Measurements from ENCODE around the gene ST6GALNAC3. TPM values are rescaled to one million over a fixed set of nuclear protein-coding genes. Genes with fewer than 3 reads are reported as not detected.
"Not testable (repeated sequence)": the region's sequence is repeated elsewhere in the genome, so short reads cannot be mapped to it uniquely, and the experiment has no call there.

ST6GALNAC3 gene
- total RNA-seq, 2 donors from 2014 or later: 0.24 to 0.30 TPM

DNA sequence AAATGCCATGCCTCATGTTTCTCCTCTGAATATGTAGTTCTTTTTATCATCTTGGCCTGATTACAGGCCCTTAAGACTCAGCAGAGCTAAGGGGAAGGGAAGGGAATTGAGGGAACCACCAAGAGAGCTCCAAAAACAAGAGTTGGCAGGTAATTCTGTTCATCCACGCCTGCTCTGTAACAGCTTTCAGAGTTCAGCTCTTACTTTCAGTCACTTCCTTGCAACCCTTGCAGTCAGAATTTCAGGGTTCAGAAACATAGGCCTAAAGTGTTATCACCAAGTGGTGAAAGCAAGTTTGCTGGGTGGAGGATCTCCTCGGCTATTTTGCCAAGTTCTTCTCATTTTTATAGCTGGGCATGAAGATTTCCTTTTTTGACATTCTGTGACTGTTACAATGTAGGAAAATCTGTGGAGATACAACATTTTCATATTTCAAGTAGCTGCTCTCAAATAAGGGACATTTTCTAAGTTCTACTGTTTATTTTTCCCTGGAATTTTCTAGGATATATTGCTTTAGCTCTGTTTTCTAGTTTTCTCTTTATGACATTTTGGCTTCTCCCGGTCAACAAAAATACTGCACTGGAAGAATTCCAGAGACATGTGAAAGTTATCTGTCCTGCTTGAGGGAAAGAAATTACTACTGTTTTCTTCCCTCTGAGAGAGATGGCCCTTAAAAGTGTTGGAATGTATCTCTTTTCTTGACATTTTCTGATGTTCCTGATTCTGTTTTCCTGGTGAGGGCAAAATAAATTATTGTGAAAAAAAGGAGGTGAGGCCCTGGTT, 540.9 kb downstream of the ST6GALNAC3 start:
- H3K36me3 Mint-ChIP-seq (ENCODE audit: low read depth): no peaks in the 10 kb centered on the region
- H3K4me1 Mint-ChIP-seq: no peaks in the 10 kb centered on the region
- no peaks in the 10 kb centered on the region for H3K9me3 Mint-ChIP-seq
- no peak overlapping the region for H3K27ac Mint-ChIP-seq
- H3K27me3 Mint-ChIP-seq: peaks cover 7% of the 10 kb centered on the region
- H3K4me3 Mint-ChIP-seq: no peak overlapping the region
- no peak for ATAC-seq (replicated peaks)

DNA sequence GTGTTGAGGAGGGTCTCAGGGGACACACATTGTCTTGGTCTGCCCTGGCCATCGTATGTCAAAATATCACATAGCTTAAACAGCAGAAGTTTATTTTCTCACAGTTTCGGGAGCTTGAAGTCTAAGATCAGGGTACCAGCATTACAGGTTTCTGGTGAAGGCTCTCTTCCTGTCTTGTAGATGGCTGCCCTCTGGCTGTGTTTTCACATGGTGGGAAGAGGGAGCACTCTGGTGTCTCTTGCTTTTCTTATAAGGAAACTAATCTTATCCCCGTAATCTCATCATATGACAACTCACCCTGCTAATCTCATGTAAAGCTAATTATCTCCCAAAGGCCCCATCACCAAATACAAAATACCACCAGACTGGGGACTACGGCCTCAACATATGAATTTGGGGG, 545.8 kb downstream of the ST6GALNAC3 start:
- peaks cover 7% of the 10 kb centered on the region for H3K27me3 Mint-ChIP-seq
- no peaks in the 10 kb centered on the region for H3K9me3 Mint-ChIP-seq
- H3K27ac Mint-ChIP-seq: no peak overlapping the region
- H3K4me3 Mint-ChIP-seq: no peak overlapping the region
- no peak for ATAC-seq (replicated peaks)
- H3K36me3 Mint-ChIP-seq (ENCODE audit: low read depth): no peaks in the 10 kb centered on the region
- no peaks in the 10 kb centered on the region for H3K4me1 Mint-ChIP-seq

DNA sequence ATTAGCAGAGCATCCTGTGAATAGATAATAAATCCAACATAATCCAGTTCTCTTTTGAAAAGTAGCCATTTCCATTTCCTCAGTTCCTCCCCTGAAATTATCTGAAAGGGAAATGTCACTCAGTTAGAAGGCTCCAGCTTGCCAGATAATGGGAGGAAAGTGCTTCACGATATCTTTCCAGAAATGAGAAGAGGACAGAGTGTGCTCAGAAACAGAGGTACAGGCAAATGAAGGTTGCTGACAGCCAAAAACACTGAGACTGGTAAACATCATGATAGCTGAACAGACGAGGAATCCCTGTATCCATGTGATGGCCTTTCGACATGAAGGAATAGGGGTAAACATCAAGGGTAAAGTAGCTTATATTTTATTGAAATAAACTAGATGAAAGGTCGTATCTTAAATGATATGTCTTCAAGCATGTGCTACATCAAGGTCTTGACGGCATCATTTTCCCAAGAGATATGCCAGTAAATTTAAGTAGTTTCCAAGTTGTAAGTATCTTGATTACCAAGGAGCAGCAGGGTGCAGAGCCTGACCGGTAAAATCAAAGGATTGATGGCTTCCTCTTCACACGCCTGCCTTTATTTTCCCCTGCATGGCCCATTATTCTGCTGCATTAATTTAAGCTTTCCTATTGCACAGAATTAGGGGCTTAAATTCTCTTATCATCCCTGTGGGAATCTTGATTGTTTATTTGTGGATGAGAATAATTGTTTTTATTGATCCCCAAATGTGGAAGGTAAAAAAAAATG, 548.4 kb downstream of the ST6GALNAC3 start:
- H3K27ac Mint-ChIP-seq: no peak overlapping the region
- no peak overlapping the region for H3K4me3 Mint-ChIP-seq
- H3K36me3 Mint-ChIP-seq (ENCODE audit: low read depth): no peaks in the 10 kb centered on the region
- no peaks in the 10 kb centered on the region for H3K4me1 Mint-ChIP-seq
- peaks cover 4% of the 10 kb centered on the region for H3K27me3 Mint-ChIP-seq
- ATAC-seq (replicated peaks): no peak
- peaks cover 4% of the 10 kb centered on the region for H3K9me3 Mint-ChIP-seq

DNA sequence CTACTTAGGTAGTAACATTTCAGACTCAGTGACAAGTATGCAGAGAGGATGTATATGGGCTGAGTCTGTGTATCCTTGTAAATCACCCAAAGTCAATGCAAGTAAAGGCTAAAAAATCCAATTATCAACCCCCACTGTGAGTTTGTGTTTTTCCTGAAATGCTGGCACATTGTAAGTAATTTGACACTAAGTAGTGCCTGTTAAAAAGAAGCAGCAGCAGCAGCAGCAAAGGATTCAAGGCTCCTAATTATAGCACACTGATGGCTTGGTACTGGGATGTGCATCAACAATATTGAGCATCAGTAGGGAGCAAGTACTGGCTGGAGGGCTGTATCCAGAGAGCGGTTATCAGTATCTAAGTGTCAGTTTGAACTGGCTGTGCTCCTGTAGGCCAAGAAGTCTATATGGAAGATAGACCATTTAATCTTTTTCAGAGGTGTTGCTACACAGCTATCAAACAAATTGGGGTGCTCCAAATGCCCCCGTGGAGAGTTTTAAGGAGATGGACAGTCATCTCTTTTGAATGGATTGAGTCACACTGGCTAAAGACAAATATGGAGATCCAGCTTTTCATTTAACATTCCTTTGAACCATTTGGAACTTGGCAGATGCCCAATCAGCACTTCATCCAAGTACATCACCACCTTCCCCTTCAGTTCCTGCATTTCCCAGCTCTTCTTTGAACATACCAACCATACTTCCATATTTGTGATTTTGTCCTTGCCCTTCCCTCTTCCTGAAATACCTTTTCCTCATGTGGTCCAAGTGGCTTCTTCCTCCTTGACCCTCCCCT, 551.5 kb downstream of the ST6GALNAC3 start:
- no peaks in the 10 kb centered on the region for H3K27me3 Mint-ChIP-seq

DNA sequence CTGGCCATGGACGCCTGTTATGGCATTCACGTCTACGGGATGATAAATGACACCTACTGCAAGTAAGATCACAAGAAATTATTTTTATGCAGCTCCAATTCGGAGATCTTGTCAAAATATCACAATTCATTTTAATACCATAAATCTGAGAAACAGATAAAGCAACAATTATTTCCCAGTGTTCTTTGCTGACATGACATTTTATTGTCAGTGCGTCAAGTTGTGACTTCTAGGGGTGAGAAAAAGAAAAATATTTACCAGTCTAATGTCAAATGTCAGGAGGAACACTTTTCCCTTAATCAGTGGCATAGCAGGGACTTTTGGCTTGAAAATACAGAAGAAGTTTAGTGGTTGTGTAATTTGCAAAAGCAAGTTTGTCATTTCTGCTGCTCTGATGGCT, 553.0 kb downstream of the ST6GALNAC3 start:
- Mint-ChIP-seq H3K4me1 (no peaks in the 10 kb centered on the region), H3K27me3 (no peaks in the 10 kb centered on the region), H3K36me3 (ENCODE audit: low read depth) (no peaks in the 10 kb centered on the region), H3K27ac (no peak overlapping the region), H3K4me3 (no peak overlapping the region), H3K9me3 (peaks cover 8% of the 10 kb centered on the region)
- no peak for ATAC-seq (replicated peaks)

More for the DNA sequence above, 551.5 kb downstream of the ST6GALNAC3 start:
- Mint-ChIP-seq H3K27ac (no peak overlapping the region), H3K36me3 (ENCODE audit: low read depth) (no peaks in the 10 kb centered on the region), H3K4me1 (no peaks in the 10 kb centered on the region), H3K4me3 (no peak overlapping the region), H3K9me3 (peaks cover 8% of the 10 kb centered on the region)
- ATAC-seq (replicated peaks): no peak

DNA sequence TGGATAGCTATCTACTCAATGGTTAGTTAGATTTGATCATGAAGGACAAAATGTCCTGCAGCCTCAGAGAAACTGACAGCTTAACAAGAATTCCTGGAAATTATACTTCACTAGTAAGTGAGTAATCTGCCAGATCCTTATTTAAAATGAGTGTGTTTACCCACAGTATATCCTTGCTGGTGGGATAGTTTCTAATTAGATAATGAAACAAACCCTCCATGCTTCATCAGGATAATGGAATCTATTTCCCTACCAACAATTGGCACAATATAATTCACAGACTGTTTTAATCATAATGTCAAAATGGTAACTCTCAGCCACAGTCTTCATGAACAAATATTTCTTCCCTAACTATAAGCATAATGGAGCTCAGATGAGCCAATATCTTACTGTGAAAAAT, 553.4 kb downstream of the ST6GALNAC3 start:
- Mint-ChIP-seq H3K36me3 (ENCODE audit: low read depth) (no peaks in the 10 kb centered on the region), H3K4me1 (no peaks in the 10 kb centered on the region), H3K27me3 (no peaks in the 10 kb centered on the region)

DNA sequence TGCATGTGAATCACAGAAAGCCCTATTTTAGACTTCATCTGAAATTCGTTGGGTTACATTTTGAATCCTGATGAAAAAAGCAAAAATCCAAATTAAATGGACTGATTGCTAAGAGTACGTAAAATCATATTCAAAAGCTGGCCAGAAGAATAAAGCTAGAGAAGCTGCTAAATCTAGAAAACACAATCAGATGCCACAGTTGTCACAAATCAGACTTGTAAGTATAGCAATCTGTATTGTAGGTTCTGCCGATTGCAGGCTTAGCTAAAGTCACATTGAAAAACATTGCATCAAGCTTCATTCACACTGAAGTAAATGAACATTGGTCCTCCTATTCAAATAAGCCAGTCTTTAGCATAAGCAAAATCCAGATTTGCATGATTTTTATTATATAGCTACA, 557.6 kb downstream of the ST6GALNAC3 start:
- no peaks in the 10 kb centered on the region for H3K4me1 Mint-ChIP-seq
- H3K27me3 Mint-ChIP-seq: no peaks in the 10 kb centered on the region
- H3K36me3 Mint-ChIP-seq (ENCODE audit: low read depth): no peaks in the 10 kb centered on the region
- ATAC-seq (replicated peaks): no peak
- no peak overlapping the region for H3K4me3 Mint-ChIP-seq
- H3K9me3 Mint-ChIP-seq: peaks cover 8% of the 10 kb centered on the region
- H3K27ac Mint-ChIP-seq: no peak overlapping the region

More for the DNA sequence above, 553.4 kb downstream of the ST6GALNAC3 start:
- no peak overlapping the region for H3K4me3 Mint-ChIP-seq
- H3K27ac Mint-ChIP-seq: no peak overlapping the region
- ATAC-seq (replicated peaks): no peak
- H3K9me3 Mint-ChIP-seq: peaks cover 8% of the 10 kb centered on the region

DNA sequence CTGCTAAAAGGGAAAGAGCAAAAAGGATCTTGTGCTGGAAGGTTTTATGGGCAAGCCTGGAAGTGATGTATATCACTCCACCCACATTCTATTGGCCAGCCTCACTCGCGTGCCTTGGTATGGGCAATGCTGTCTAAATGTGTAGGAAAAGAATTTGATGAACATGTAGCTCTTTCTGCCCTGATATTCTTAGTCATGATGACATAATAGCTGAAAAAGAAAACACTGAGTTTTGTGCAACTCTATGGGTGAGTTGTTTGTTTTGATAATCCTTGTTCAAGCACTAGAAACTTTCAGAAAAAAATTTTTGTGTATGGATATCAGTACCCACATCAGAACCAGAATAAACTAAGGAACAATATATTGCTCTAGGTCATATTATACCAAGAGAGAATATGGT, 561.2 kb downstream of the ST6GALNAC3 start:
- no peak overlapping the region for H3K27ac Mint-ChIP-seq
- H3K4me3 Mint-ChIP-seq: no peak overlapping the region
- no peaks in the 10 kb centered on the region for H3K9me3 Mint-ChIP-seq
- H3K4me1 Mint-ChIP-seq: no peaks in the 10 kb centered on the region
- no peaks in the 10 kb centered on the region for H3K36me3 Mint-ChIP-seq (ENCODE audit: low read depth)
- no peak for ATAC-seq (replicated peaks)
- H3K27me3 Mint-ChIP-seq: peaks cover 4% of the 10 kb centered on the region

DNA sequence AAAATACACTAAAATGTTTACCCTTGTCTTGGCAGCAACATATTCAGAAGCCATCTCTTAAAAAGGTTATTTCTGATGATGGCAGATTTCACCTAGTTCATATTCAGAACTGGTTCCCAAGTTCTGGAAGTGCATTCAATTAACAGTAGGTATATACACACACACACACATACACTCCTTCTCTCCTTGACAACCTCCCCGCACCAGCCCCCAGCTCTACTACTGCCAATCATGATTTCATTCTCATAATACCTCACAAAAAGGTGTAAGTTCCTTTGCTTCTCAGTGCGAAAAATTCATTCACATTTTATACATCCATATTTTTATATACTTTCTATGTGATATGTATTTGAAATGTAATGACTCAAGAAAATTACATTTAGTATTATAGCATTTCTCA, 564.6 kb downstream of the ST6GALNAC3 start:
- Mint-ChIP-seq H3K36me3 (ENCODE audit: low read depth) (no peaks in the 10 kb centered on the region), H3K4me3 (no peak overlapping the region), H3K4me1 (no peaks in the 10 kb centered on the region), H3K27me3 (peaks cover 4% of the 10 kb centered on the region), H3K9me3 (no peaks in the 10 kb centered on the region), H3K27ac (no peak overlapping the region)
- ATAC-seq (replicated peaks): no peak

DNA sequence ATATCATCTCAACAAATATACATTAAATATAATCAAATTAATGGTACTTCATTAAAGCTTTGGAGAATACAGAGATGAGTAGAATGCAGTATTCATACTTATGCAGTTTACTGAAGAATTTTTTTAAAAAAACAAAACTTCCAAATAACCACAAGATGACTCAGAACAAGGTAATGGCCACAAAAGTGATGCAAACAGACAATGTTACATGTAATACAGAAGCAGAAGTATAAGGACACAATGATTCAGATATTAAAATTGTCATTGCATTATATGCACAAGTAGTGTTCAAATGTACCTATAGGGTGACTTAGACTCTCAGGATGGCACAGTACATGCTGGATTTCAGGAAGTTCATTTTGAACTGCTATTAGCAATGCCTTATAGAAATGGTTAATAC, 565.5 kb downstream of the ST6GALNAC3 start:
- ATAC-seq (replicated peaks): no peak
- peaks cover 4% of the 10 kb centered on the region for H3K27me3 Mint-ChIP-seq
- no peak overlapping the region for H3K4me3 Mint-ChIP-seq

DNA sequence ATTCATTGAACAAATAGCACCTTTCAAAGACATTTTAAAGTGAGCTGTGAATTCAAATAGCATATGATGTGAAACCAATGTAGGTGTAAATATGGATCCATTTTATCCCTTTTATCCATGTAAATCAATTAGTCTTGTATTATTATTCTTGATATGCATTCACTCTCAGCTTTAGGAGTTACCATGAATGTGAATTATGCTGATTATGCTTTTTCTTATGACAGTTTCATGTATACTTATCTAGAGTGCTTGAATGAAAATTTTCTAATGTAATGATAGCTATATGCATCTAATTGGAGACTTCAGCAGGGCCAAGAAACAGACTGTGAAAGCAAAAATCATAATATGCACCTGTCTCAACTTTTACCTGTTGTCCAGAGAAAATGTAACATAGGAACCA, 566.2 kb downstream of the ST6GALNAC3 start:
- ATAC-seq (replicated peaks): no peak
- H3K36me3 Mint-ChIP-seq (ENCODE audit: low read depth): no peaks in the 10 kb centered on the region
- no peak overlapping the region for H3K27ac Mint-ChIP-seq
- no peak overlapping the region for H3K4me3 Mint-ChIP-seq
- H3K27me3 Mint-ChIP-seq: peaks cover 4% of the 10 kb centered on the region
- H3K4me1 Mint-ChIP-seq: no peaks in the 10 kb centered on the region
- no peaks in the 10 kb centered on the region for H3K9me3 Mint-ChIP-seq

More for the DNA sequence above, 565.5 kb downstream of the ST6GALNAC3 start:
- H3K4me1 Mint-ChIP-seq: no peaks in the 10 kb centered on the region
- H3K36me3 Mint-ChIP-seq (ENCODE audit: low read depth): no peaks in the 10 kb centered on the region
- H3K9me3 Mint-ChIP-seq: no peaks in the 10 kb centered on the region
- no peak overlapping the region for H3K27ac Mint-ChIP-seq

DNA sequence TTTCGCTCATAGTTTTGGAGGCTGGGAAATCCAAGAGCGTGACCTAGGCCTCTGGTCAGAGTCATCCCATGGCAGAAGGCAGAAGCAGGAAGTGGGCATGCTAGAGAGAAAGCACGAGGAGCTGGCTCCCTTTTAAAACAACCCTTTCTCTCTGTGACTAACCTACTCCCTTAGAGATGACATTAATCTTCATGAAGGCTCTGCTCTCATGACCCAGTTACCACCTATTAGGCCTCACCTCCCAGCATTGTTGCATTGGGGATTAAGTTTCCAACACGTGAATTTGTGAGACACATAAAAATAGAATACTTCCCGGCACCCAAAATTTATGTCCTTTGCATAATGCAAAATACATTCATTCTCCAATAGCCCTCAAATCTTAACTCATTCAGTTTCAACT, 569.6 kb downstream of the ST6GALNAC3 start:
- no peak overlapping the region for H3K27ac Mint-ChIP-seq
- no peaks in the 10 kb centered on the region for H3K27me3 Mint-ChIP-seq
- no peaks in the 10 kb centered on the region for H3K4me1 Mint-ChIP-seq
- H3K9me3 Mint-ChIP-seq: no peaks in the 10 kb centered on the region
- no peak for ATAC-seq (replicated peaks)
- H3K4me3 Mint-ChIP-seq: no peak overlapping the region
- no peaks in the 10 kb centered on the region for H3K36me3 Mint-ChIP-seq (ENCODE audit: low read depth)

DNA sequence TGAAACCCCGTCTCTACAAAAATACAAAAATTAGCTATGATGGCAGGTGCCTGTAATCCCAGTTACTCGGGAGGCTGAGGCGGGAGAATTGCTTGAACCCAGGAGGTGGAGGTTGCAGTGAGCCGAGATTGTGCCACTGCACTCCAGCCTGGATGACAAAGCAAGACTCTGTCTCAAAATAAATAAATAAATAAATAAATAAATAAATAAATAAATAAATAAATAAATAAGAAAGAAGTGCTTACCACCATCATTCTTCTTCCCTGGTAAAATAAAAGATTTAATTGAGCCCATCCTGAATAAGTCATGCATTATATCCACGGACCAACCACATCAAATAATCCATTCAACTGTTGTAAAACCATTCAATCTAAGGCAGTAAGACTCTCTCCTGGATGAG, 578.3 kb downstream of the ST6GALNAC3 start:
- not testable (repeated sequence) for H3K27ac Mint-ChIP-seq; ATAC-seq (replicated peaks); H3K4me3 Mint-ChIP-seq; H3K27me3 Mint-ChIP-seq; H3K4me1 Mint-ChIP-seq; H3K36me3 Mint-ChIP-seq (ENCODE audit: low read depth)
- peaks cover 14% of the 10 kb centered on the region for H3K9me3 Mint-ChIP-seq

DNA sequence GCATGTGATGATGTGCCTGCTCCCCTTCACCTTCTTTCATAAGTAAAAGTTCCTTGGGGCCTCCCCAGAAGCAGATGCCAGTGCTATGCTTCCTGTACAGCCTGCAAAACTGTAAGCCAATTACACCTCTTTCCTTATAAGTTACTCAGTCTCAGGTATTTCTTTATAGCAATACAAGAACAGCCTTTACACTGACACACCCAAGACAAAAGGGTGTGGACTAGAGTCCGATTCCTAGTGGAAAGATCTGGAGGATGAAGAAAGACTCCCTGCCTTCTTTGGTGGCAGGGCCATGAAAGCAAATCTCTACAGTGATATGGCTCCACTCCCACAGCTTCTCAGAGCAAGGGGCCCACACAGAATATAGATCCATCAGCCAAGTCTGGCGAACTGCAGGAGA, 583.1 kb downstream of the ST6GALNAC3 start:
- Mint-ChIP-seq H3K27ac (no peak overlapping the region), H3K4me1 (no peaks in the 10 kb centered on the region)

More for the DNA sequence above, 583.1 kb downstream of the ST6GALNAC3 start:
- no peak for ATAC-seq (replicated peaks)
- Mint-ChIP-seq H3K4me3 (no peak overlapping the region), H3K9me3 (peaks cover 17% of the 10 kb centered on the region), H3K27me3 (no peaks in the 10 kb centered on the region), H3K36me3 (ENCODE audit: low read depth) (no peaks in the 10 kb centered on the region)
